ENCODE measurements around the gene IFNGR2. TPM values are rescaled to one million over a fixed set of nuclear protein-coding genes. Genes with fewer than 3 reads are reported as not detected.
A peak's percentile ranks its signal among the peaks of the same experiment; 100 is the strongest.

IFNGR2 gene
- polyA plus RNA-seq, 2 of the 4 experiments (the other 2 are of a cell fraction), result 24.2 to 47.2 TPM

DNA sequence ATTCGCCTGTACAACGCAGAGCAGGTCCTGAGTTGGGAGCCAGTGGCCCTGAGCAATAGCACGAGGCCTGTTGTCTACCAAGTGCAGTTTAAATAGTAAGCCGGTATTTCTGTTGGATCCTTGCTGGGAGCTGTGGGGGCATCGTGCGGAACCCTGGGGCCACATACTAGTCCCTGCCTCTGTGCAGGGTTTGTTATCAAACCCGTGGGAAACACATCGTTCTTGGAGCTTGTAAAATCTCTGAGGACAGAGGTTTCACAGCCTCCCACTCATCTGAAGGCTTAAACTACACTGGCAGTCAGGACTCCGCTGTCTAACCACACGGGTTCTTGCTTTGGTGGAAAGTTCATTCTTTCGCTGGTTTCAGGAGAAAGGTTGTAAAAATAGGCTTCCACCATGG is 11.7 kb downstream of the IFNGR2 start:
- no peak overlapping the region for H3K27ac ChIP-seq
- ATAC-seq (no peak), FAIRE-seq (no peak), DNase-seq (ENCODE audit: low read depth in 1 of 2, low spot score in 1 of 2) (no peak)
- H3K4me2 ChIP-seq, result no peak overlapping the region
- TF ChIP-seq RFX5 (IDR thresholded peaks at IDR 0.05) (no peak), RCOR1 (IDR thresholded peaks at IDR 0.05; ENCODE audit: low read depth, low read length) (no peak), BHLHE40 (IDR thresholded peaks at IDR 0.05; ENCODE audit: low read depth, low read length) (no peak), MAFK (IDR thresholded peaks at IDR 0.05; ENCODE audit: partially characterized antibody) (no peak), POLR2A (IDR thresholded peaks at IDR 0.05; ENCODE audit: low read length) (no peak), CEBPB (IDR thresholded peaks at IDR 0.05) (no peak), HOXB5 (CRISPR knock-in tag; IDR thresholded peaks at IDR 0.05) (no peak), SMC3 (IDR thresholded peaks at IDR 0.05) (no peak), BCL3 (IDR thresholded peaks at IDR 0.05) (no peak), RAD21 (conservative IDR thresholded peaks at IDR 0.05 in 1 of 2, IDR thresholded peaks at IDR 0.05 in 1 of 2) (no peak), GATA3 (IDR thresholded peaks at IDR 0.05; ENCODE audit: borderline replicate concordance) (no peak), NPAS2 (CRISPR knock-in tag; IDR thresholded peaks at IDR 0.05; ENCODE audit: borderline replicate concordance) (no peak), HDAC2 (IDR thresholded peaks at IDR 0.05) (no peak), CHD4 (IDR thresholded peaks at IDR 0.05; ENCODE audit: borderline replicate concordance) (no peak), JUNB (IDR thresholded peaks at IDR 0.05) (no peak), TP53 (CRISPR knock-in tag; IDR thresholded peaks at IDR 0.05) (no peak), CBX2 (IDR thresholded peaks at IDR 0.05; ENCODE audit: borderline replicate concordance, low read depth) (no peak), MYC (IDR thresholded peaks at IDR 0.05; ENCODE audit: borderline replicate concordance, low read length) (no peak), FOXS1 (CRISPR knock-in tag; IDR thresholded peaks at IDR 0.05) (no peak)
- TF ChIP-seq, protein P1, sequence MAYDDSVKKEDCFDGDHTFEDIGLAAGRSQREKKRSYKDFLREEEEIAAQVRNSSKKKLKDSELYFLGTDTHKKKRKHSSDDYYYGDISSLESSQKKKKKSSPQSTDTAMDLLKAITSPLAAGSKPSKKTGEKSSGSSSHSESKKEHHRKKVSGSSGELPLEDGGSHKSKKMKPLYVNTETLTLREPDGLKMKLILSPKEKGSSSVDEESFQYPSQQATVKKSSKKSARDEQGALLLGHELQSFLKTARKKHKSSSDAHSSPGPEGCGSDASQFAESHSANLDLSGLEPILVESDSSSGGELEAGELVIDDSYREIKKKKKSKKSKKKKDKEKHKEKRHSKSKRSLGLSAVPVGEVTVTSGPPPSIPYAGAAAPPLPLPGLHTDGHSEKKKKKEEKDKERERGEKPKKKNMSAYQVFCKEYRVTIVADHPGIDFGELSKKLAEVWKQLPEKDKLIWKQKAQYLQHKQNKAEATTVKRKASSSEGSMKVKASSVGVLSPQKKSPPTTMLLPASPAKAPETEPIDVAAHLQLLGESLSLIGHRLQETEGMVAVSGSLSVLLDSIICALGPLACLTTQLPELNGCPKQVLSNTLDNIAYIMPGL (CRISPR knock-in tag; IDR thresholded peaks at IDR 0.05; ENCODE audit: borderline replicate concordance), result no peak
- ChIA-PET POLR2A (no interaction called here), CTCF (interaction anchor here (1.0 kb wide), 1 partner anchor 54 kb away, joined by 6 read pairs; no protein-coding TSS in a partner anchor)
- H3K4me3 ChIP-seq, result no peak overlapping the region
- H3K9me3 ChIP-seq, result no peaks in the 10 kb centered on the region
- H3K4me1 ChIP-seq, result peaks cover 54% of the 10 kb centered on the region
- whole genome bisulfite sequencing (ENCODE audit: missing lambda C conversion rate), result 91% methylated on average over 11 of the region's 11 CpGs

GRCh38 chr21:33418691-33419090 is 15.5 kb downstream of the IFNGR2 start:
- POLR2A ChIA-PET, result no interaction called here

GRCh38 chr21:33419538-33420123 is 16.4 kb downstream of the IFNGR2 start:
- 79% methylated on average over 12 of the region's 12 CpGs for WGBS (ENCODE audit: missing lambda C conversion rate)
- peak in 1 of 2 experiments; percentile 62 for DNase-seq (ENCODE audit: low read depth in 1 of 2, low spot score in 1 of 2)
- peak; percentile 45 to 54; a peak in 5 of 6 replicates for ATAC-seq
- POLR2A ChIA-PET, result no interaction called here
- Histone ChIP-seq H3K4me3 (no peak overlapping the region), H3K4me2 (no peak overlapping the region), H3K4me1 (peaks cover 38% of the 10 kb centered on the region), H3K27ac (peak overlapping the region in 1 of 2 experiments; percentile 45; a peak in 2 of 6 replicates), H3K9me3 (no peaks in the 10 kb centered on the region)
- TF ChIP-seq MAZ (IDR thresholded peaks at IDR 0.05; ENCODE audit: borderline replicate concordance, low read depth, low read length) (no peak), FOSL2 (IDR thresholded peaks at IDR 0.05) (no peak), FOSL2 (CRISPR knock-in tag; IDR thresholded peaks at IDR 0.05) (peak; percentile 18; the same call in 1 of the 2 replicates), CBX8 (IDR thresholded peaks at IDR 0.05) (no peak)
- CTCF ChIA-PET, result interaction anchor here (1.1 kb wide), 1 partner anchor 27 kb away, joined by 3 read pairs; no protein-coding TSS in a partner anchor
- no peak for FAIRE-seq

More at GRCh38 chr21:33418691-33419090, 15.5 kb downstream of the IFNGR2 start:
- ATAC-seq (no peak), DNase-seq (ENCODE audit: low read depth in 1 of 2, low spot score in 1 of 2) (no peak), FAIRE-seq (no peak)
- no peaks in the 10 kb centered on the region for H3K9me3 ChIP-seq
- TF ChIP-seq NPAS2 (CRISPR knock-in tag; IDR thresholded peaks at IDR 0.05; ENCODE audit: borderline replicate concordance) (no peak), ZSCAN20 (CRISPR knock-in tag; IDR thresholded peaks at IDR 0.05) (0 out of 2 replicates have a peak, but pooled peaks have one; percentile 45)
- CTCF ChIA-PET, result no interaction called here
- peaks cover 38% of the 10 kb centered on the region for H3K4me1 ChIP-seq
- H3K4me2 ChIP-seq, result 0 out of 3 replicates have a peak overlapping the region, but pooled peaks have one; percentile 11
- H3K4me3 ChIP-seq, result no peak overlapping the region
- H3K27ac ChIP-seq, result 0 out of 6 replicates have a peak overlapping the region, but pooled peaks have one; percentile 1 to 12
- WGBS (ENCODE audit: missing lambda C conversion rate), result 54% methylated on average over 2 of the region's 2 CpGs
